Adrenal gland (tissue), 5 donors: ENCODE results near the gene GDF7.

Experiments used
- POLR2A ChIP-seq, 2 donors: fragments of 450-650 bp; IDR thresholded peaks; one replicate each; pipeline ENCODE4 v1.6.1; 2017; ENCODE audit warnings: antibody characterized with exemption in 2 of 2, mild to moderate bottlenecking in 2 of 2, moderate library complexity in 1 of 2
- TF ChIP-seq, protein P1 (sequence below), 6 experiments: fragments of 450-650 bp in 4 of 6; fragments of 200-600 bp in 2 of 6; sonication (generic) in 1 of 6; IDR thresholded peaks; 1 replicate in 5 of 6; 2 replicates in 1 of 6; pipeline versions ENCODE4 v1.5.1 to v1.8.0; 2016 to 2021; ENCODE audit warnings: antibody characterized with exemption in 6 of 6, mild to moderate bottlenecking in 2 of 6, moderate library complexity in 1 of 6
- donor health status: DM: no; HTN: no; CAD: no.

DNA sequence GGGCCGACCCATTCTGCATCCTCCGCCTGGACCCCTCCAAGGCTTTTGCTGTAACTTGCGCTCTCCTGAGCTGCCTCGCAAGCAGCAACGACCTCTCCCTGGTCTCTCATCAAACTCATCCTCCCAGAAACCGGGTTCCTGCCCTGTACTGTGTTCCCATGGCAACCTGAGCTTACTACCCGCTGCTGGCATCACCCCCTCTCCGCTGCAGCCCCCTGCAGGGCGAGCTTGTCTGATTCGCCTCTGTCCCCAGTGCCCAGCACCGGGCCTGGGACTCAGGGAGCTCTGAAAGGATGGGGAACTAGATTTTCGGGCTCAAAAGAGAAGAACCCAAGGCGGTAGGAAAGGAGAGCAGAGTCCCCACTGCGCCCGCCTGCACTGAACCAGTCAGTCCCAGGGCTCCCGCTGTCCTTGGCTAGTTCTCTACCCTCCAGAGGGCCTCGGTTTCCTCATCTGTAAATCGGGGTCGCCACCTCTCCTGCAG, 16.5 kb upstream of the GDF7 start:
- TF ChIP-seq, protein P1, sequence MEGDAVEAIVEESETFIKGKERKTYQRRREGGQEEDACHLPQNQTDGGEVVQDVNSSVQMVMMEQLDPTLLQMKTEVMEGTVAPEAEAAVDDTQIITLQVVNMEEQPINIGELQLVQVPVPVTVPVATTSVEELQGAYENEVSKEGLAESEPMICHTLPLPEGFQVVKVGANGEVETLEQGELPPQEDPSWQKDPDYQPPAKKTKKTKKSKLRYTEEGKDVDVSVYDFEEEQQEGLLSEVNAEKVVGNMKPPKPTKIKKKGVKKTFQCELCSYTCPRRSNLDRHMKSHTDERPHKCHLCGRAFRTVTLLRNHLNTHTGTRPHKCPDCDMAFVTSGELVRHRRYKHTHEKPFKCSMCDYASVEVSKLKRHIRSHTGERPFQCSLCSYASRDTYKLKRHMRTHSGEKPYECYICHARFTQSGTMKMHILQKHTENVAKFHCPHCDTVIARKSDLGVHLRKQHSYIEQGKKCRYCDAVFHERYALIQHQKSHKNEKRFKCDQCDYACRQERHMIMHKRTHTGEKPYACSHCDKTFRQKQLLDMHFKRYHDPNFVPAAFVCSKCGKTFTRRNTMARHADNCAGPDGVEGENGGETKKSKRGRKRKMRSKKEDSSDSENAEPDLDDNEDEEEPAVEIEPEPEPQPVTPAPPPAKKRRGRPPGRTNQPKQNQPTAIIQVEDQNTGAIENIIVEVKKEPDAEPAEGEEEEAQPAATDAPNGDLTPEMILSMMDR (IDR thresholded peaks at IDR 0.05): no peak
- TF ChIP-seq POLR2A (IDR thresholded peaks at IDR 0.05): no peak
